Airway epithelial cell (primary cell): Measurements from ENCODE around the gene DEGS2. TPM values are rescaled to one million over a fixed set of nuclear protein-coding genes. Genes with fewer than 3 reads are reported as not detected.

Experiments used
- total RNA-seq: library from RNA; depleted of rRNA; stranded (reverse); fragments of >200 nt; gene quantifications from 2 replicates; pipeline ENCODE4 v1.2.3, GENCODE V29; 2015

Gene DEGS2
- total RNA-seq = 3.4 and 6.6 TPM in 2 replicates

GRCh38 chr14:100159094-100159864 is at the start of gene DEGS2:
Gene DEGS2, minus strand, starts transcription at chr14:100159645. Its CDS starts 58 bp downstream, at chr14:100159587.

Other genes with a start within 250 kb of the DEGS2 start
- gene EVL, start 94.2 kb downstream of the DEGS2 start, total RNA-seq = 17.3 and 24.3 TPM in 2 replicates
- gene YY1, start 79.5 kb upstream of the DEGS2 start, total RNA-seq = 33.1 and 39.4 TPM in 2 replicates
- 31.4 and 39.0 TPM in 2 replicates for gene SLC25A29, start 146.8 kb upstream of the DEGS2 start, total RNA-seq
- gene SLC25A47, start 163.7 kb upstream of the DEGS2 start, total RNA-seq = not detected in 2 replicates
- gene WDR25, start 216.8 kb upstream of the DEGS2 start, total RNA-seq = 4.2 and 7.0 TPM in 2 replicates